Frontal cortex (tissue), 4 donors: ENCODE data around the gene ABCB9. TPM values are rescaled to one million over a fixed set of nuclear protein-coding genes. Genes with fewer than 3 reads are reported as not detected.
"Not testable (repeated sequence)": the region's sequence is repeated elsewhere in the genome, so short reads cannot be mapped to it uniquely, and the experiment has no call there.

ENCODE experiments used
- DNase-seq, 2 donors: peaks; one replicate each; pipeline ENCODE4 v3.0.0; 2012; ENCODE audit warnings: low spot score in 2 of 2
- FAIRE-seq: peaks from 2 replicates; lab custom pipeline; 2012; peaks lifted over from hg19 to GRCh38; lab: Jason Lieb, UNC
- total RNA-seq: library from RNA; depleted of rRNA; stranded (reverse); fragments of >200 nt; gene quantifications from one replicate; pipeline ENCODE4 v1.2.3, GENCODE V29; 2014
- donor health status: control.
- donor health status: control.
- donor health status: control.

The ABCB9 gene
- total RNA-seq = 17.5 TPM

DNA sequence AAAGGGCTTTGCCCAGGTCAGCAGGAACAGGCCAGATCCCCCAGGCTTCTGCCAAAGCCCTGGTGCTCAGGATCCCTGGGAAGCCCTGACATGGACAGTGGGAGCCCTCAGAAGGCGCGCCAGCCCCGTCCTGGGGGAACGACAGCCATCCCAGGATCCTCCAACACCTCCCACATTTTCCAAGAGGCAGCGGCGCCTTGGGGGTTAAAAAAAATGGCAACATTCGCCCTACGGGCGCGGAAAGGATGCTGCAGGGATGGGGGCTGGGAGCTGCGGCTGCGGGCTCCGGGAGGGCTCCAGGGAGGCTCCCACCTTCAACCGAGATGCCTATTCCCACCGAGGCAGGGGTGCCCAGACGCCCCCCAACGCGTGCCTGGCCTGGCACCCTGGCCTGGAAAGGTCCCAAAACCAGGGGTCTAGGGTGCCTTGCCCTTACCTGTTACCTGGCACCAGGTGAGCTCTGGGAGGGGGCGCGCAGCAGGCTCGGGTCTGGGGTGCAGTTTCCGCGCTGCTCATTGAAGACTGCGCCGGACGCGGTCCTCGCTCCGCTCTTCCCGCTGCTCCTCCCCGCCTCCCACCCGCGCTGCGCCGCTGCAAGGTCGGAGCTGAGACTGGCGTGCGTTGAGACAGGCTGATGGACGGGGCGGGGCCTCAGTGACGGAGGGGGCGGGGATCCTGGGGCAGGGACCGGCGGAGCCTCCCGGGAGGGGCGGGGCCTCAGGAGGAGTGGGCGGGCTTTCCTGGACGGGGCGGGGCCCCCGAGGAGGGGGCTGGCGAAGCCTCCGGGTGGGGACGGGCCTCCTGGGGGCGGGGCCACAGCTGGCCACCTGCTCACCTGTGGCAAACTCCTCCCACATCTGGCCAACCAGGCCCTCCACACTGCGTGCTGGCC is at the start of gene ABCB9:
TSS of gene ABCB9 (minus strand) at position 613 of the 892 bp plus-strand sequence. CDS start 6,228 bp downstream, outside the sequence.
- no peak for FAIRE-seq
- DNase-seq = peak; percentile 87 to 98

DNA sequence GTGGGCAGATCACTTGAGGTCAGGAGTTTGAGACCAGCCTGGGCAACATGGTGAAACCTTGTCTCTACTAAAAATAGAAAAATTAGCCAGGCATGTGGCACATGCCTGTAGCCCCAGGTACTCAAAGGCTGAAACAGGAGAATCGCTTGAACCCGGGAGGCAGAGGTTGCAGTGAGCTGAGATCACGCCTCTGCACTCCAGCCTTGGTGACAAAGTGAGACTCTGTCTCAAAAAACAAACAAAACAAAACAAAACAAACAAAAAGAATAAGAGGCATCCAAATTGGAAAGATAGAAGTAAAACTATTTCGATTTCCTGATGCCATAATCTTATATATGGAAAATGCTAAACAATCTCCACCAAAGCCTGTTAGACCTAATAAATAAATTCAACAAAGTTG is 48.2 kb upstream of the ABCB9 start:
- not testable (repeated sequence) for DNase-seq, FAIRE-seq

DNA sequence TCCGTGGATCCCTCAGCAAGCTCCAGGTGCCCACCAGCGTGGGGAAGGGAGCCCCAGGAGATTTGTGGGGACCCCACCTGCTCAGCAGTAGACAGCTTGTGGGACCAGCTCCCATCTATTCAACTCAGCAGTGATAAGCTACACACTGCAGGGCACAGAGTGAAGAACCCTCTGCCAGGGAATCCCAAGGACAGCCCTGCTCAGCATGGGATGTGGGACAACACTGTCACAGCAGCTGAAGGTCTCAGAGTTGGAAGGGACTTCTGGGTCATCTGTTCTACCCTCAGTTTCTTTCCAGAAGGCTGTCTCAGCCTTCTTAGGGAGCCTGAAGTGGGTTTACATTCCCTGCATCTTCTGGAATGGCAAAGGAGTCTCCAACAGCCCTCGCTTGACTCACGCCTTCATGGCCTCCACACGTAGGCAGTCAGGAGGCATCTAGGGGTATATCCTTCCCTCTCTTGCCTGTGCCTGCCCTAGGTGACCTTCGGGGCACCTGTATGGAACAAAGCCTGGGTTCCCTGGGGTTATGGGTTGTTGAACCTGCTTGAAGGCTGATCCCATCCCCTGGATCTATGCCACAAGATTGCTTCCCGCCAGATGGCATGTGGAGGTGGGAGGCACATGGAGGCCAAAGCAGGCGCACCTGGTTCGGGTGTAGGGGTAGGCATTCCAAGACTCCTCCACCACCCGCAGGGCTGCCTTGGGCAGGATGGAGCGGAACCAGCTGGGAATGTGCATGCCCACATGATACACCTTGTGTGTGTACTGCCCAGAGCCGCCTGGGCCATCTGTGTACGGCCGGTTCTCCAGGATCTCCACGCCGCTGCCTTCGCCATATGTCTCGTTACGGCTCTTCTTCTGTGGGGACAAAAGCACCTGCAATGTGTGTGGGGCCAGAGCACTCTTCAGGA is 47.2 kb upstream of the ABCB9 start:
- DNase-seq = no peak
- no peak for FAIRE-seq

DNA sequence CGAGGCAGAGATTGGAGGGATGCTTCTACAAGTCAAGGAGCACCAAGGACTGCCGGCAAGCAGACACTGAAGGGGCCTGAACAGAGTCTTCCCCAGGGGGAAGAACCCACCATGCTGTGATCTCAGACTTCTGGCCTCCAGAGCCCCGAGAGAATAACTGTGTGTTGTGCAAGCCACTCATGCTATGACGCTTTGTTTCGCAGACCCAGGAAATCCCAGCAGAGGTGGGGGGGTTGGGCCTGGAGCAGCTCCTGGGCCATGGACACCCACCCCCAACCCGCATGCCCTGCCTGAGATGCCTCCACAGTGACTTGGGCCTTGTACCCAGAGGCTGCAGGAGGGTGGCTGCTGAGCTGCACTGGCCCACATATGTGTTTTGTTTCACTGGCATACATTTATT is 45.4 kb upstream of the ABCB9 start:
- FAIRE-seq (no peak), DNase-seq (no peak)

DNA sequence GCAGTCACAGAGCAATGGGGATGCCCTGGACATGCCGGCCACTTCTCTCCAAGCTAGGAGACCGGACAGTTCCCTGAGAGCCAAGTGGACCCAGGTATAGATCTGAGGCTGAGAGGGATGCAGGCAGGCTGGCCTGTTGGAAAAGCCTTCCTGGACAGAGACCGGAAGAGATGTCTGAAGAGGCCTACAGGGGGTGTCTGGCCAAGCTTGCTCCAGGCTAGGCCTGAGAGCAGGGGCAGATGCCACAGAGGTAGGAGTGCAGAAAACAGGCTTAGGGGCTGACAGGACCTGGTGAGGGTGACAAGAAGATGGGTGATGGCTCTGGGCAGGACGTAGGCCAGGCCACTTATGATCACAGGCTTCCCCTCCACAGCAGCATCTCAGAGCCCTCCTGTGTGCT is 44.4 kb upstream of the ABCB9 start:
- no peak for FAIRE-seq
- DNase-seq = no peak

DNA sequence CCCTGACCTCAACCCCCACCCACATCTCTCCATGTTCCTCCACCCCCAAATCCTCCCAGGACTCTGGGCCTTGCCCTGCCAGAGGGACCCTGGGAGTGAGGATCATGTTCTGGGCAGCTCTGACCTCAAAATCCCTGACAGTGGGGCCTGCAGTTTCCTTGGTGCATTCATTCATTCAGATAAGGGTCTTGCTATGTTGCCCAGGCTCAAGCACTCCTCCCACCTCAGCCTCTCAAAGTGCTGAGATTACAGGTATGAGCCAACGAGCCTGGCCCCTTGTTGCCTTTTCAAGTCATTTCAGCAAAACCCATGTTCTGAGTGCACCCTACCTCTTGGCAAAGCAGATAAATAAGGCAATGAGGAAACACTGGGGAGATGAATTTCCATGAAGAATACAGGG is 43.8 kb upstream of the ABCB9 start:
- FAIRE-seq = no peak

DNA sequence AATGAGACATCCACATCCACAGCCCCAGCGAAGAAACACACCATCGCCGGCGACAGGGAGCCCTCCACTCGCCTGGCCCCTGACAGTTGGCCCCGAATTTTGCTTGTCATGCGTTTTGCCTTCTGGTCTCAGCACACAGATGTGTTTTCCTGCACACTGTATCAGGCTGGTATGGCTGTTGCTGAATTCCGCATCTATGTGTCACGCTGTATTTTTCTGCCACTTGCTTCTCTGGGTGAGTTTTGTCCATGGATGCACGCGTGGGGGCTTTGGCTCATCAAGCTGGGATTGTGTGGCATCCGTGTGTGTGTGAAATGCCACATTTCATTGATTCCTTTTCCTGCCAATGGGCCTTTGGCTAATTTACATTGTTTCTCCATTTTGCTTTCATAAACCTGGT is 40.7 kb upstream of the ABCB9 start:
- DNase-seq = no peak
- FAIRE-seq = no peak

More for the DNA sequence above, 43.8 kb upstream of the ABCB9 start:
- DNase-seq = no peak

DNA sequence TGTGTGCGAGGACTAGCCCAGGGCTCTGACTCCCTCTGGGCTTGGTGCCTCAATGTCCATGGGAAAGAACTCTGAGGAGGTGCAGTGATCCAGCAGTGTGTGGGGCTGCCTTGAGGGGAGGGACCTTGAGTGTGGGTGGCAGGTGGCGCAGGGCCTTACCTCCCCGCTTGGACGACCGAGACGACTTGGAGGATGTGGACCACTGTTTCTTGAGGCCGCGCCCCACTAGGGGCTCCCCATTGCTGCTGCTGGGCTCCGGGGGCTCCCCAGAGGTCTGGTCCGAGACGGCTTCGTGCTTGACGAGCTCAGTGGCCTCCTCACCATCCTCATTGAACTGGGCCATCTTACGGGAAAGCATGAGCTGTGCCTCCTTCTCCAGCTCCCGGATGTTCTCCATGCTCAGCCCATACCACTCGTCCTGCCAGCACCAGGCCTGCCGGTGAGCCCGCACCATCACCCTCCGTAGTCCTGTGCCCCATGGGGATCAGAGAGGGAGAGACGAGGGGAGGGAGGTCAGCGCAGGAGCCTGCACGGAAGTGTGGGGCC is 38.9 kb upstream of the ABCB9 start:
- DNase-seq (no peak), FAIRE-seq (no peak)

DNA sequence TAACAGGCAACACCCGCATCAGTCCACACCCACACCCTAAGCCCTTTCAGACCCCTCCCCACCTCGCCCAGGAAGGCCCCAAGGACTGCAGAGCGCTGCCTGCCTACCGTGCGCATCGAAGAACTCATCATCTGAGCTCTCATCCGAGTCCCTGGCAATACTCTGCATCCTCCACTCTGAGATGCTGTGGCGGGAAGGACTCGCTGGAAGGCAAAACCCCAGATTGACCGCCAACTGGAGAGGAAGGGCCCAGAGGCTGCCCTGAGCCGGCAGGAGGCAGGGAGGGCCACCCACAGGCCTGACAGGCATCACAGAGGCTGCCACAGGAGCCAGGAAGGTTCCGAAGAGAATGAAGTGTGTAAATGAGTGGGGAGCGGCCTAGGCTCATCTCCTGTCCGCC is 38.0 kb upstream of the ABCB9 start:
- FAIRE-seq (no peak), DNase-seq (no peak)

DNA sequence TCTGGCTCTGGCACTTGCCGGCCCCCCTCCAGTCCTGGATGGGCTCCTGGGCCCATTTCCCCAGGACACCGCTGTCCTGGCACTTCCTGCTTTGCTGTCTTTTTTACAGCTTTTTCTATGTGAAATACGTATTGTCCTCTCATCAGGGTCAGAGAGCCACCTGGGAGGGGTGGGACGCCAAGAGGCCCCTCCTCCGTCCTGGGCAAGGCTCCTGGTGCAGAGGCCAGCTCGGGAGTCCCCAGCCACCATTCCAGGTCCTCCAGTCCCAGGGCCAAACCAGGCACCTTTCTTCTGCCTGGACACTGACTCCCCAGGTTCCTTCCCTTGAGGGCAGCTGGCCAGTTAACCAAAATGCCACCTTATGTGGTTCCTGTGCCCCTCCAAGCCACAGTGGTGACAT is 37.0 kb upstream of the ABCB9 start:
- DNase-seq (no peak), FAIRE-seq (no peak)

DNA sequence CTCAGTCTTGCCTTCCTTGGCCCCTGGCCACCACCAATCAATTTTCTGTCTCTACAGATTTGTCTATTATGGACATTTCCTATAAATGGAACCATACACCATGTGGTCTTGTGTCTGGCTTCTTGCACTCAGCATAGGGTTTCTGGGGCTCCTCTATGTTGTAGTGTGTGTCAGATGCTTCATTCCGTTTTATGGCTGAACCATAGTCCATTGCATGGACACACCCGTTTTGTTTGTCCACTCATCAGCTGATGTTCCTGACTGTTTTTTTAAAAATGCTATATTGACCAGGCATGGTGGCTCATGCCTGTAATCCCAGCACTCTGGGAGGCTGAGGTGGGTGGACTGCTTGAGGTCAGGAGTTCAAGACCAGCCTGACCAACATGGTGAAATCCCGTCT is 35.2 kb upstream of the ABCB9 start:
- DNase-seq = no peak
- FAIRE-seq = no peak

DNA sequence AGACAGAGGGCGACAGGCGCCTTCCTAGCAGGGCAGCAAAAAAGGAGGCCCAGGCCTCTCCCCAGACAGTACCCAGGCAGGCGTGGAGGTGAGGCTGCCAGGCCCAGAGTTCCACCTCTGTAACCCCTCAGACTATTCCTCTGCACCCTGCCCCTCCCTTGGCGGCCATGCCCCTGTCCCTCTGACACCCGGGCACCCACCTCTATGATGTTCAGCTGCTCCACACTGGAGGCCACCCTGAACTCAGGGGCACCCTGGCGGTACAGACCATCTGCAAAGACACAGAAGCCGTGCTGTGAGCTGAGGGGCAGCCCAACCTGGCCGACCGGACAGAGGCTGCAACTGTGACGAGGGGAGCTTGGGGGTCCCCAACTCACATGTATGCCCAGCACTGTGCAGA is 34.3 kb upstream of the ABCB9 start:
- FAIRE-seq (no peak), DNase-seq (no peak)

DNA sequence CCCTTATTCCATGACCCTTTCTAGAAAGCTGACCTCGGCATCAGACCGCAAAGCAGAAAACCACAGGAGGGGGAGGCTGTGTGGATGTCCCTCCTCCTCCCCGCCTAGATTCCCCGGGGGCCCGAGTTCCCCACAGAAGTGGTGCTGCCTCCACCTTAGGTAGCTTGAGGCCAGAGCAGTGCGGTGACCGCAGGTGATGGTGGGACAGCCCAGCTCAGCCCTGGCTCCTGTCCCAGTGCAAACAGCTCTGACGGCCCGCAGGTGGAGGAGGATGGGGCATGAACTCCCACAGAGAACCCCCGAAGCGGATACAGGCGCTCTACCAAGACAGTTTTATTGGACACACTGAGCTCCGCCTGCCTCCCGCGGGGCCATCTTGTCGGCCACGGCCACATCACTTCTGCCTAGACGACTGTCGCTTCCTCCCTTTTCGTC is 33.7 kb upstream of the ABCB9 start:
- no peak for FAIRE-seq
- DNase-seq = no peak

DNA sequence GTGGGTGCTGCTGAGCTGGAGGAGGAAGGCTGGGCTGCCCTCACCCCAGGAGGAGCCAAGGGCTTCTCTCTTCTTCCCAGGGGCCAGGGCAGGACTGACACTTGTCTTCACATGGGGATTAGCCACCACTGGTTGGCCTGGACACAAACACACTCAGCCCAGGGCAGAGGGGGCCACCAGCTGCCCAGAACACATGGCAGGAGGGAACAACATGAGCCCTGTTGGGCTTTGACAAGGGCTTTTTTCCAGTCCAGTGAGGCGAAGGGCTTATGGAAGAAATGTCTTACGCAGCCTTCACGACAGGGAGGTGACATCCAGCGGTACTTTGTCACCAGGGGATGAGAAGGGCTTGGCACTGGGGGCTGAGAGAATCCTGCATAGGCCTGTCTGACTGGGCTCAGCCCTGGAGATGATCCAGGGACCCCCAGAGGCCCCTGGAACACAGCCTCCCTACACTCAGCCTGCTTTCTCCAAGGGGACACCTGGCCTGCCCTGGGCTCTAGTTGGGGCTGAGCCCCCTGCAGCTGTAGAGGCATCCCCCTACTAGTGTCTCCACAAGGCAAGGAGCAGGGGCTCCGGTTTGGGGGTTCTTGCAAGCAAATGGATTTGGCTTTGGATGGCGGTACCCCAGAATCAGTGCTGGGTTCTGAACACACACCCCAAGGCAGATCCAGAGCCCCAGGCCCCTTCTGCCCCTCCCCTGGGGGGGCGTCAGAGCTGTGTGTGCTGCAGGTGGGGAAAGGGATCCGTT is 33.1 kb upstream of the ABCB9 start:
- DNase-seq (no peak), FAIRE-seq (no peak)

DNA sequence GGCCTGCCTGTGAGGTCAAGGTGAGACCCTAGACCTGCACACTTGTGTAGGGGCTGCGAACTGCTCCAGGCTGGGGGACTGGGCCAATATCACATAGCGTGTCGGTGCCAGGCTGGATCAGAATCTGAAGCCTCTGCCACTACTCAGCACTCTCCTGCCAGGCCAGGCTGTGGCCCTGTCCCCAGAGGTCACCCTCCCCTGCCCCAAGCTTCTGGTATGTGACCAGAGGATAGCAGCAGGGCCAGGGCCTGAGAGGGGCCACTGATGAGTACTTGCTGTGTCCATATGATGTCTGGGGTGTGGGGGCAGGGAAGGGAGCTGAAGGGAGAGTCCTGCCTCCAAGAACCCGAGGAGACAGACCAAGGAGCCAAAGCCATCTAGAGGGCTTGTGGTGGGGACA is 32.1 kb upstream of the ABCB9 start:
- FAIRE-seq (no peak), DNase-seq (no peak)

DNA sequence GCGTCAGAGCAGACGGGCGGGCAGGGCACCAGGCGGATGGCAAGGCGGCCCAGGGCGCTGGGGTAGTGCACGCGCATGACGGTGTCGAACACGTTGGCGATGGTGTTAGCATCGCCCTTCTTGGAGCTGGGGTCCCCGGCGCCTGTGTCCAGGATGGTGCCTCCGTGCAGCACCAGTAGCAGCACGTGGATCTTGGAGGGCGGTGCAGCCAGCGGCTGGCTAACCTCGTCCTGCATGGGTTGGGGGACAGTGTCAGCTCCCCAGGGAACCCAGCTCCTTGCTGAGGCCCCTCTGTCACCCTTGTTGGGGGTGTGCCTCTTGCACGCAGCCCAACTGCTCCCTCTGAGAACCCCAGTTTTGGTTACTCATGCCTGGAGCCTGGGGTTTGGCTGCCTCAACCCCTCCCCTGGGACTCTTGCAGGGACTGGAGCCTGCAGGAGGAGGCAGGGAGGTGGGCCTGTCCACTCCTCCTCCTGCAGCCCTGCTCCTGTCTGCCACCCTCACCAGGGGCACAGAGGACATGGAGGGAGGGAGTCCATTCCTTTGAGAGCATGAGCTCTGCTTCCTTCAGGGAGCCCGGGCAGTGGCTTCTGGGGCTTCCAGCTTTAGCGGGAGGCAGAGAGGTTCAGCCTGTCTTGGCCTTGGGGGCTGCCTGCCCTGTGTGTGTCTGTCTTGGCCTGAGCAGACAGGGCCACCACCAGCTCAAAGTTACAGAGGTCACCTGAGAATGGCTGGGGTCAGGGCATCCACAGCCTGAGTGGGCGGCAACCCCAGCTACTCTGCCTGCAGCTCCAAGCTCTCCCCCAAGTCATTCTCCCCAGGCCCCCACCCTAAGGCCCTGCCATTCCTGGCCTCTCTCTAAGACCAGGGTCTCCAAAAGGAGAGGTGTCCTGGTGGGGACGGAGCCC is 31.3 kb upstream of the ABCB9 start:
- no peak for FAIRE-seq
- DNase-seq = no peak

DNA sequence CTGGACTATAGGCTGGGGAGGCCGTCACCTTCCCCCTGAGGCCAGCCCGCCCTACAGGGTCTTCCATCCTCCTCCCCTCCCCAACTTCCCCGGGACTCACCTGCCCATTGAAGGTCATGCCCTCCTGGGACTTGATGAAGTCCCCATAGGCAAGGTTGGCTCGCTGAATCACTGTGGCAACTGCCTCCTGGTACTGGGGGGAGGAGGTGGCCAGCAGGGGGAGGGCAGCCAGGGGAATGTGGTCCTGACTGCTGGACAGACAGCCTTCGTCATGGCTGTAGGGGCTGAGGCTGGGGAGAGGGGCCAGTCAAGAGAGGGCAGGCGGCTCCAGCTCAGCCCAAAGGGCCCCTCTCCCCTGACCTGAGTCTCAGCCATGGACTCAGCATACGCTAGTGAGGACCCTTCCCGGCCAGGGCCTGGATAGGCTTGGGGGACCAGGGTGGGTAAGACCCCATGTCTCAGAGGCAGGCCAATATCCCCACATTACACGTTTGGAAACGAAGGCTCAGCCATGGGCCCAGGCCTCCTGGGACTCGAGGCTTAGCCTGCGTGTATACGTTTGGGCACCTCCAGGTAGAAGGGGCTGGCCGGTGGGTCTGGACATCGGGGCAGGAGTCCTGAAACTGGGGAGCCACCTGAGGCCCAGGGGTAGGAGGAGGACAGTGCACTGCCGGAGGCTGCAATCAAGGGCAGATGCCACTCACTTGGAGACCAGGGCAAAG is 30.5 kb upstream of the ABCB9 start:
- FAIRE-seq = no peak
- DNase-seq = no peak

DNA sequence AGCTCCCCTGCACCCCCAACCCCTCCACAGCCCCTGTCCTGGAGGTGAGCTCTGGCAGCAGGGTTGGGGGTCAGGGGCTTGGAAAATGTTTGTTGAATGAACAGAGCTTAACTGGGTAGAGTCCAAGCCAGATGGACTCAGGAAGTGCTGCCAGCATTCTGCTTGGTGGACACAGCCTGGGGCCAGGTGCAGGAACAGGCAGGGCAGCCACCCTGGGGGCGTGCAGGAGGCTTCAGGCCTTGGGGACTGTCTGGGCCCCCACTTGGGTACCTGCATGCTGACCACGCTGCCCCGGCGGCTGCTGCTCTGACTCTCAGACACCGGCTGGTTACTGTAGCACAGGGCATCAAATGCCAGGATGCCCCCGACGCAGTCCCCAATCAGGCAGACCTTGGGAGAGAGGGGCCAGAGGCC is 29.9 kb upstream of the ABCB9 start:
- DNase-seq = no peak

More for the DNA sequence above, 29.9 kb upstream of the ABCB9 start:
- no peak for FAIRE-seq
